K562 (cell line): ENCODE results near the gene PDE1C.

Source experiments
- ESRRB ChIP-seq: fragments of 250-450 bp; sonication (Bioruptor Pico); IDR thresholded peaks from 2 replicates; pipeline ENCODE4 v1.5.0; 2020; ENCODE audit warnings: mild to moderate bottlenecking, moderate library complexity, borderline replicate concordance
- HEY1 ChIP-seq: fragments of 250-450 bp; sonication (Bioruptor Pico); IDR thresholded peaks from 2 replicates; pipeline ENCODE4 v1.5.0; 2020; ENCODE audit warnings: mild to moderate bottlenecking, moderate library complexity, borderline replicate concordance
- IRF9 ChIP-seq: fragments of 450-650 bp; IDR thresholded peaks from 2 replicates; pipeline ENCODE4 v1.6.1; 2016; ENCODE audit warnings: missing biosample characterization, missing genetic modification characterization
- MAFF ChIP-seq: IDR thresholded peaks from 2 replicates; pipeline ENCODE4 v1.6.1; 2012; ENCODE audit warnings: low read length, improper control_type of control experiment
- NR2C2 ChIP-seq, 2 experiments: fragments of 200-800 bp in 1 of 2; sonication (Bioruptor generic) in 1 of 2; sonication (generic) in 1 of 2; formaldehyde crosslinking in 1 of 2; IDR thresholded peaks; 2 replicates each; pipeline versions ENCODE4 v1.6.1 to v1.8.0; 2016 to 2022; ENCODE audit warnings: mild to moderate bottlenecking in 1 of 2, missing compliant biosample characterization in 1 of 2, missing genetic modification characterization in 1 of 2, missing genetic modification reagents in 1 of 2
- POLR2A ChIP-seq: fragments of 450-650 bp; conservative IDR thresholded peaks from 2 replicates; pipeline ENCODE4 v1.6.1; 2016
- ZBTB8A ChIP-seq: fragments of 450-650 bp; IDR thresholded peaks from 2 replicates; pipeline ENCODE4 v1.6.1; 2018; ENCODE audit warnings: mild to moderate bottlenecking, moderate library complexity; ENCODE audit not compliant: partially characterized antibody
- ZKSCAN8 ChIP-seq: fragments of 200-800 bp; sonication (Bioruptor generic); IDR thresholded peaks from 2 replicates; pipeline ENCODE4 v1.6.1; 2016; ENCODE audit warnings: missing genetic modification characterization, missing compliant biosample characterization
- ZNF140 ChIP-seq: fragments of 250-450 bp; sonication (Bioruptor Pico); IDR thresholded peaks from 2 replicates; pipeline ENCODE4 v1.8.0; 2021; ENCODE audit warnings: moderate library complexity, mild to moderate bottlenecking, inconsistent platforms
- ZNF785 ChIP-seq: fragments of 250-450 bp; sonication (Bioruptor Pico); IDR thresholded peaks from 2 replicates; pipeline ENCODE4 v1.4.0; 2020; ENCODE audit warnings: mild to moderate bottlenecking
- TF ChIP-seq, protein P1 (sequence below): IDR thresholded peaks from 3 replicates; pipeline ENCODE4 v1.6.1; 2011; ENCODE audit warnings: borderline replicate concordance, mild to moderate bottlenecking; ENCODE audit not compliant: insufficient read length, insufficient read depth

DNA sequence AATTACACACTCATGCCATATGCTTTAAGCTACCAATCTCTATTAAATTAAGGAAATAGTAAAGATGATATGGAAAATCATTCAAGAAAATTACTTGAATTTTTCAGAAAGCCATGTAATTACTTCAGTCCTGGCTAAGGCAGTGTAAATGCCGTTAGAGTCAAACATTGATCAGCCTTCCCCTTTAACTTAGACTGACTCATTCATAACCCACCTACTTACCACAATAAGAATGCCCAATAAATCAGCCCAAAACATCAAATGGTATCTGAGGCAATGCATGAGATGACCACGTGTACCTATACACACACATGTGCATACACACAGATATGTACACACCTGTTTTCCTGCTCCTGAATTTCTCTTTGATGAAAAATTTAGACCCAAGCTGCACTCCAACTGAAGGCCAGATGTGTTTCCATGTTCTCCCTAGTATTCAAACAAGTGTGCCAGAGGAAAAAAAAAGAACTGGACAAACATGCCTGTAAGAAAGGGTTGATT is 30.2 kb upstream of the PDE1C start:
- TF ChIP-seq MAFF, result no peak
- no peak for TF ChIP-seq POLR2A
- no peak for TF ChIP-seq HEY1 (CRISPR knock-in tag)
- TF ChIP-seq NR2C2 (CRISPR knock-in tag; IDR thresholded peaks at IDR 0.05), result no peak
- no peak for TF ChIP-seq NR2C2 (tag; IDR thresholded peaks at IDR 0.05)
- TF ChIP-seq, protein P1, sequence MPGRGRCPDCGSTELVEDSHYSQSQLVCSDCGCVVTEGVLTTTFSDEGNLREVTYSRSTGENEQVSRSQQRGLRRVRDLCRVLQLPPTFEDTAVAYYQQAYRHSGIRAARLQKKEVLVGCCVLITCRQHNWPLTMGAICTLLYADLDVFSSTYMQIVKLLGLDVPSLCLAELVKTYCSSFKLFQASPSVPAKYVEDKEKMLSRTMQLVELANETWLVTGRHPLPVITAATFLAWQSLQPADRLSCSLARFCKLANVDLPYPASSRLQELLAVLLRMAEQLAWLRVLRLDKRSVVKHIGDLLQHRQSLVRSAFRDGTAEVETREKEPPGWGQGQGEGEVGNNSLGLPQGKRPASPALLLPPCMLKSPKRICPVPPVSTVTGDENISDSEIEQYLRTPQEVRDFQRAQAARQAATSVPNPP, result no peak
- TF ChIP-seq ZNF785 (CRISPR knock-in tag), result no peak
- TF ChIP-seq IRF9 (tag), result no peak
- no peak for TF ChIP-seq ZNF140 (CRISPR knock-in tag)
- TF ChIP-seq ZKSCAN8, result no peak
- TF ChIP-seq ESRRB (CRISPR knock-in tag), result no peak
- no peak for TF ChIP-seq ZBTB8A
